Activated T-helper 1 cell treated with anti-CD3 and anti-CD28 coated beads, Interleukin-12 subunit alpha, Interleukin-12 subunit beta, Interleukin-2, Interleukin-4 antibody, amounts not matched to agents 30 ng/mL and 10 ng/mL and 1 ng/mL, durations not matched to agents 14 hours and 24 hours and 36 hours (primary cell): ENCODE results near the gene HDAC11. TPM values are rescaled to one million over a fixed set of nuclear protein-coding genes. Genes with fewer than 3 reads are reported as not detected.
"Not testable (repeated sequence)": the region's sequence is repeated elsewhere in the genome, so short reads cannot be mapped to it uniquely, and the experiment has no call there.

ENCODE experiments used
- DNase-seq: peaks from one replicate; pipeline ENCODE4 v3.0.0; 2021; ENCODE audit warnings: low spot score
- H3K27ac Mint-ChIP-seq: one replicate; pipeline ENCODE4 v1.8.0; 2021; ENCODE audit warnings: mild to moderate bottlenecking, mixed read lengths
- H3K27me3 Mint-ChIP-seq: one replicate; pipeline ENCODE4 v1.8.0; 2022; ENCODE audit warnings: mild to moderate bottlenecking, moderate library complexity, mixed read lengths; ENCODE audit not compliant: insufficient read depth
- H3K36me3 Mint-ChIP-seq: one replicate; pipeline ENCODE4 v1.8.0; 2021; ENCODE audit warnings: low read depth, mixed read lengths
- H3K4me1 Mint-ChIP-seq: one replicate; pipeline ENCODE4 v1.8.0; 2021; ENCODE audit warnings: low read depth, mixed read lengths
- H3K4me3 Mint-ChIP-seq: one replicate; pipeline ENCODE4 v1.8.0; 2021; ENCODE audit warnings: mild to moderate bottlenecking, moderate library complexity, mixed read lengths
- H3K9me3 Mint-ChIP-seq: one replicate; pipeline ENCODE4 v1.8.0; 2021; ENCODE audit warnings: mixed read lengths
- intact Hi-C: fragments of 100-400 bp; cut with micrococcal nuclease; formaldehyde crosslinking; loops from one replicate; pipeline ENCODE4 v1.15.1; 2024
- total RNA-seq: library from RNA; stranded (reverse); gene quantifications from 2 replicates; pipeline ENCODE4 v1.2.3, GENCODE V29; 2022

HDAC11 gene
- total RNA-seq, 1 donor from 2014 or later, result 1.4 TPM

GRCh38 chr3:13475871-13476590 lies 4.1 kb upstream of the HDAC11 start:
- H3K27me3 Mint-ChIP-seq, result peaks cover 9% of the 10 kb centered on the region
- no peak overlapping the region for H3K27ac Mint-ChIP-seq
- no peaks in the 10 kb centered on the region for H3K36me3 Mint-ChIP-seq

GRCh38 chr3:13477943-13478342 lies 2.2 kb upstream of the HDAC11 start:
- H3K4me3 Mint-ChIP-seq, result peak overlapping the region; percentile 63
- H3K4me1 Mint-ChIP-seq, result no peaks in the 10 kb centered on the region
- H3K9me3 Mint-ChIP-seq, result no peaks in the 10 kb centered on the region
- H3K36me3 Mint-ChIP-seq, result no peaks in the 10 kb centered on the region
- no peak for DNase-seq
- no peak overlapping the region for H3K27ac Mint-ChIP-seq
- H3K27me3 Mint-ChIP-seq, result peaks cover 9% of the 10 kb centered on the region
- intact Hi-C loops, result no loop called here

More at GRCh38 chr3:13475871-13476590, 4.1 kb upstream of the HDAC11 start:
- Mint-ChIP-seq H3K4me3 (no peak overlapping the region), H3K9me3 (no peaks in the 10 kb centered on the region), H3K4me1 (no peaks in the 10 kb centered on the region)
- intact Hi-C loops, result no loop called here
- no peak for DNase-seq

GRCh38 chr3:13479332-13479581 lies 849 bp upstream of the HDAC11 start:
- intact Hi-C loops, result no loop called here
- no peaks in the 10 kb centered on the region for H3K9me3 Mint-ChIP-seq
- no peak for DNase-seq
- peaks cover 9% of the 10 kb centered on the region for H3K27me3 Mint-ChIP-seq
- no peaks in the 10 kb centered on the region for H3K4me1 Mint-ChIP-seq
- peak overlapping the region; percentile 84 for H3K27ac Mint-ChIP-seq
- H3K4me3 Mint-ChIP-seq, result peak overlapping the region; percentile 88
- H3K36me3 Mint-ChIP-seq, result no peaks in the 10 kb centered on the region

- Mint-ChIP-seq H3K4me1 (peaks cover 6% of the 10 kb centered on the region), H3K36me3 (no peaks in the 10 kb centered on the region), H3K27me3 (peaks cover 6% of the 10 kb centered on the region), H3K27ac (no peak overlapping the region), H3K9me3 (no peaks in the 10 kb centered on the region), H3K4me3 (peak overlapping the region; percentile 82)
- DNase-seq, result peak; percentile 34
- intact Hi-C loops, result loop anchor here (1.0 to 10.0 kb wide), 8 partner anchors 29 to 1174 kb away; partner anchors contain the start of genes CCDC174, LSM3, SLC6A6 and XPC
Measured at GRCh38 chr3:13480340-13481318, 523 bp downstream of the HDAC11 start.

GRCh38 chr3:13482106-13482690 lies 2.1 kb downstream of the HDAC11 start:
- H3K9me3 Mint-ChIP-seq, result no peaks in the 10 kb centered on the region
- no peak overlapping the region for H3K4me3 Mint-ChIP-seq
- intact Hi-C loops, result loop anchor here (10.0 kb wide), 1 partner anchor 1173 kb away; the partner anchor contains the start of gene CCDC174
- peak overlapping the region; percentile 23 for H3K27ac Mint-ChIP-seq
- H3K27me3 Mint-ChIP-seq, result peaks cover 2% of the 10 kb centered on the region
- no peak for DNase-seq
- H3K36me3 Mint-ChIP-seq, result no peaks in the 10 kb centered on the region
- peaks cover 6% of the 10 kb centered on the region for H3K4me1 Mint-ChIP-seq

GRCh38 chr3:13483286-13483685 lies 3.2 kb downstream of the HDAC11 start:
- H3K27me3 Mint-ChIP-seq, result peaks cover 6% of the 10 kb centered on the region
- H3K4me1 Mint-ChIP-seq, result peaks cover 6% of the 10 kb centered on the region
- H3K9me3 Mint-ChIP-seq, result no peaks in the 10 kb centered on the region
- H3K4me3 Mint-ChIP-seq, result no peak overlapping the region
- no peaks in the 10 kb centered on the region for H3K36me3 Mint-ChIP-seq
- no peak overlapping the region for H3K27ac Mint-ChIP-seq
- no peak for DNase-seq
- intact Hi-C loops, result loop anchor here (10.0 kb wide), 1 partner anchor 1172 kb away; the partner anchor contains the start of gene CCDC174

GRCh38 chr3:13483988-13484695 lies 4.0 kb downstream of the HDAC11 start:
- Mint-ChIP-seq H3K9me3 (no peaks in the 10 kb centered on the region), H3K27me3 (peaks cover 8% of the 10 kb centered on the region), H3K27ac (peak overlapping the region; percentile 52), H3K4me1 (peaks cover 6% of the 10 kb centered on the region), H3K4me3 (no peak overlapping the region), H3K36me3 (no peaks in the 10 kb centered on the region)
- no peak for DNase-seq
- intact Hi-C loops, result loop anchor here (10.0 kb wide), 1 partner anchor 1171 kb away; the partner anchor contains the start of gene CCDC174

GRCh38 chr3:13484851-13485590 lies 4.9 kb downstream of the HDAC11 start:
- H3K4me1 Mint-ChIP-seq, result peaks cover 6% of the 10 kb centered on the region
- no peak for DNase-seq
- no peaks in the 10 kb centered on the region for H3K9me3 Mint-ChIP-seq
- H3K27ac Mint-ChIP-seq, result no peak overlapping the region
- H3K4me3 Mint-ChIP-seq, result no peak overlapping the region
- intact Hi-C loops, result loop anchor here (10.0 kb wide), 1 partner anchor 1170 kb away; the partner anchor contains the start of gene CCDC174
- peaks cover 8% of the 10 kb centered on the region for H3K27me3 Mint-ChIP-seq
- H3K36me3 Mint-ChIP-seq, result no peaks in the 10 kb centered on the region

- H3K9me3 Mint-ChIP-seq, H3K27me3 Mint-ChIP-seq, DNase-seq, H3K36me3 Mint-ChIP-seq, H3K4me3 Mint-ChIP-seq, H3K27ac Mint-ChIP-seq, H3K4me1 Mint-ChIP-seq: not testable (repeated sequence)
- intact Hi-C loops, result loop anchor here (10.0 kb wide), 1 partner anchor 1169 kb away; the partner anchor contains the start of gene CCDC174
Measured at GRCh38 chr3:13485630-13486562, 5.8 kb downstream of the HDAC11 start.

GRCh38 chr3:13487403-13487802 lies 7.3 kb downstream of the HDAC11 start:
- DNase-seq, result no peak
- Mint-ChIP-seq H3K36me3 (no peaks in the 10 kb centered on the region), H3K27me3 (peaks cover 8% of the 10 kb centered on the region), H3K27ac (no peak overlapping the region), H3K4me3 (no peak overlapping the region), H3K4me1 (peaks cover 6% of the 10 kb centered on the region), H3K9me3 (no peaks in the 10 kb centered on the region)
- intact Hi-C loops, result loop anchor here (10.0 kb wide), 1 partner anchor 1167 kb away; the partner anchor contains the start of gene CCDC174
